GM23248 (cell line): ENCODE data around the gene TOMM40L.

Source experiments
- EZH2 ChIP-seq: fragments of 200-600 bp; sonication (generic); IDR thresholded peaks from 2 replicates; pipeline ENCODE4 v1.6.1; 2018; ENCODE audit warnings: antibody characterized with exemption, mild to moderate bottlenecking; ENCODE audit not compliant: insufficient read depth, poor library complexity, severe bottlenecking
- EZH2phosphoT487 ChIP-seq: fragments of 200-600 bp; sonication (generic); IDR thresholded peaks from 2 replicates; pipeline ENCODE4 v1.6.1; 2018; ENCODE audit warnings: antibody characterized with exemption, moderate library complexity, mild to moderate bottlenecking, low read depth; ENCODE audit not compliant: insufficient read depth

GRCh38 chr1:161267321-161267720 lies 41.5 kb downstream of the TOMM40L start:
- TF ChIP-seq EZH2phosphoT487 (no peak), EZH2 (no peak)
